PC-9 (cell line): ENCODE measurements around the gene PARP8.

ENCODE experiments used
- CTCF ChIP-seq: fragments of 200-600 bp; sonication (generic); conservative IDR thresholded peaks from 2 replicates; pipeline ENCODE4 v1.6.1; 2017; ENCODE audit warnings: mixed run types, antibody characterized with exemption, mild to moderate bottlenecking, moderate library complexity
- EZH2 ChIP-seq: fragments of 200-600 bp; sonication (generic); IDR thresholded peaks from 2 replicates; pipeline ENCODE4 v1.8.0; 2017; ENCODE audit warnings: antibody characterized with exemption, low read depth

- no peak for TF ChIP-seq CTCF
- no peak for TF ChIP-seq EZH2
These were observed 220.4 kb downstream of the PARP8 start for GRCh38 chr5:50886657-50887345.
